DND-41 (cell line): ENCODE results near the gene TMEM106B.

Source experiments
- EZH2 ChIP-seq: IDR thresholded peaks from 3 replicates; pipeline ENCODE4 v1.6.1; 2012; ENCODE audit warnings: borderline replicate concordance, low read depth, mild to moderate bottlenecking, moderate library complexity, low read length, inconsistent platforms; ENCODE audit not compliant: severe bottlenecking
- TF ChIP-seq, protein P1 (sequence below): IDR thresholded peaks from 2 replicates; pipeline ENCODE4 v1.5.1; 2012; ENCODE audit warnings: borderline replicate concordance, low read length, moderate library complexity, mild to moderate bottlenecking; ENCODE audit not compliant: poor library complexity, severe bottlenecking; ENCODE audit errors: extremely low read depth

DNA sequence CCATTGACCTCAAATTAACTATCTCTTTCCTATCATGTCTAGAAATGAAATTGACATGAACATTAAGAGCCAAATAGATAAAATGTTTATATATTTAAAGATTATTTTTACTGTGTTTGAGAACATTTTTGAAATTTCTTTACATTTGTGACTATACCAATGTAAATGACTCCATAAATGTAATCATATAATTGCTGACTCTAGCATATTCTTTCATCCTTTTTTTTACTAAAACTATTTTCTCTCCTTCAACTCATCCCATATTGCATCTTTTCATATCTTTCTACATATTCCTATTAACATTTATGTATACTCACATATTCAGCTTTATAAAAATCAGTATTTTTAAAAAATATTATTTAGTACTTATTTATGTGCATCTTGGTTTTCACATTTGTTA is 16.9 kb downstream of the TMEM106B start:
- TF ChIP-seq, protein P1, sequence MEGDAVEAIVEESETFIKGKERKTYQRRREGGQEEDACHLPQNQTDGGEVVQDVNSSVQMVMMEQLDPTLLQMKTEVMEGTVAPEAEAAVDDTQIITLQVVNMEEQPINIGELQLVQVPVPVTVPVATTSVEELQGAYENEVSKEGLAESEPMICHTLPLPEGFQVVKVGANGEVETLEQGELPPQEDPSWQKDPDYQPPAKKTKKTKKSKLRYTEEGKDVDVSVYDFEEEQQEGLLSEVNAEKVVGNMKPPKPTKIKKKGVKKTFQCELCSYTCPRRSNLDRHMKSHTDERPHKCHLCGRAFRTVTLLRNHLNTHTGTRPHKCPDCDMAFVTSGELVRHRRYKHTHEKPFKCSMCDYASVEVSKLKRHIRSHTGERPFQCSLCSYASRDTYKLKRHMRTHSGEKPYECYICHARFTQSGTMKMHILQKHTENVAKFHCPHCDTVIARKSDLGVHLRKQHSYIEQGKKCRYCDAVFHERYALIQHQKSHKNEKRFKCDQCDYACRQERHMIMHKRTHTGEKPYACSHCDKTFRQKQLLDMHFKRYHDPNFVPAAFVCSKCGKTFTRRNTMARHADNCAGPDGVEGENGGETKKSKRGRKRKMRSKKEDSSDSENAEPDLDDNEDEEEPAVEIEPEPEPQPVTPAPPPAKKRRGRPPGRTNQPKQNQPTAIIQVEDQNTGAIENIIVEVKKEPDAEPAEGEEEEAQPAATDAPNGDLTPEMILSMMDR: no peak
- TF ChIP-seq EZH2: no peak
